Uterus (tissue), 2 donors: Measurements from ENCODE around the gene DGKD.

Experiments used
- CTCF ChIP-seq, 4 experiments: fragments of 200-600 bp in 2 of 4; fragments of 450-650 bp in 2 of 4; sonication (generic) in 2 of 4; IDR thresholded peaks; one replicate each; pipeline ENCODE4 v1.5.1; 2016 to 2019; ENCODE audit warnings: antibody characterized with exemption in 4 of 4, mild to moderate bottlenecking in 2 of 4, moderate library complexity in 1 of 4
- POLR2A ChIP-seq, 2 donors: fragments of 450-650 bp; IDR thresholded peaks; one replicate each; pipeline ENCODE4 v1.6.1; 2016; ENCODE audit warnings: antibody characterized with exemption in 2 of 2, mild to moderate bottlenecking in 1 of 2, moderate library complexity in 1 of 2

- TF ChIP-seq CTCF (IDR thresholded peaks at IDR 0.05) = no peak
- no peak for TF ChIP-seq POLR2A (IDR thresholded peaks at IDR 0.05)
Observed at GRCh38 chr2:233470839-233471238, 116.5 kb downstream of the DGKD start.
